Progenitor cell of endocrine pancreas (in vitro differentiated cells): Measurements from ENCODE around the gene REXO5. TPM values are rescaled to one million over a fixed set of nuclear protein-coding genes. Genes with fewer than 3 reads are reported as not detected.

Source experiments
- DNase-seq: peaks from one replicate; pipeline ENCODE4 v3.0.0; 2021; ENCODE audit warnings: low spot score; ENCODE audit not compliant: unreplicated experiment
- H3K27ac Mint-ChIP-seq: 2 replicates; pipeline ENCODE4 v1.8.0; 2021; ENCODE audit warnings: mild to moderate bottlenecking, moderate library complexity, mixed read lengths
- H3K27me3 Mint-ChIP-seq: 2 replicates; pipeline ENCODE4 v1.8.0; 2021; ENCODE audit warnings: mixed read lengths
- H3K36me3 Mint-ChIP-seq: 2 replicates; pipeline ENCODE4 v1.8.0; 2022; ENCODE audit warnings: mixed read lengths; ENCODE audit not compliant: insufficient read depth
- H3K4me1 Mint-ChIP-seq: 2 replicates; pipeline ENCODE4 v1.8.0; 2021; ENCODE audit warnings: low read depth, mixed read lengths
- H3K4me3 Mint-ChIP-seq: 2 replicates; pipeline ENCODE4 v1.8.0; 2021; ENCODE audit warnings: low read depth, mild to moderate bottlenecking, moderate library complexity, mixed read lengths
- H3K9me3 Mint-ChIP-seq: 2 replicates; pipeline ENCODE4 v1.8.0; 2021; ENCODE audit warnings: low read depth, mixed read lengths
- CTCF ChIP-seq: fragments of 200-600 bp; sonication (generic); IDR thresholded peaks from one replicate; pipeline ENCODE4 v1.5.0; 2021; ENCODE audit warnings: antibody characterized with exemption, mild to moderate bottlenecking; ENCODE audit not compliant: unreplicated experiment
- total RNA-seq: library from RNA; stranded (reverse); gene quantifications from 2 replicates; pipeline ENCODE4 v1.2.1, GENCODE V29; 2021

Gene REXO5
- total RNA-seq, 1 donor from 2014 or later = 8.0 TPM

- Mint-ChIP-seq H3K36me3 (peaks cover 13% of the 10 kb centered on the region), H3K4me1 (no peaks in the 10 kb centered on the region), H3K27me3 (no peaks in the 10 kb centered on the region), H3K27ac (no peak overlapping the region), H3K4me3 (no peak overlapping the region), H3K9me3 (no peaks in the 10 kb centered on the region)
- DNase-seq = no peak
- TF ChIP-seq CTCF = no peak
These were observed 47.8 kb downstream of the REXO5 start for GRCh38 chr16:20853981-20854620.

GRCh38 chr16:20854963-20855362, 48.6 kb downstream of the REXO5 start:
- Mint-ChIP-seq H3K9me3 (no peaks in the 10 kb centered on the region), H3K4me1 (no peaks in the 10 kb centered on the region), H3K36me3 (peaks cover 19% of the 10 kb centered on the region), H3K4me3 (no peak overlapping the region), H3K27ac (no peak overlapping the region), H3K27me3 (no peaks in the 10 kb centered on the region)
- no peak for DNase-seq
- no peak for TF ChIP-seq CTCF

GRCh38 chr16:20857281-20857680, 51.0 kb downstream of the REXO5 start:
- Mint-ChIP-seq H3K36me3 (peaks cover 22% of the 10 kb centered on the region), H3K4me1 (no peaks in the 10 kb centered on the region), H3K4me3 (no peak overlapping the region)

GRCh38 chr16:20859229-20859628, 52.9 kb downstream of the REXO5 start:
- H3K9me3 Mint-ChIP-seq = no peaks in the 10 kb centered on the region
- DNase-seq = no peak

More at GRCh38 chr16:20857281-20857680, 51.0 kb downstream of the REXO5 start:
- H3K27me3 Mint-ChIP-seq = no peaks in the 10 kb centered on the region
- H3K9me3 Mint-ChIP-seq = no peaks in the 10 kb centered on the region
- H3K27ac Mint-ChIP-seq = no peak overlapping the region
- no peak for DNase-seq
- TF ChIP-seq CTCF = no peak

GRCh38 chr16:20859699-20860098, 53.4 kb downstream of the REXO5 start:
- Mint-ChIP-seq H3K36me3 (peaks cover 25% of the 10 kb centered on the region), H3K27me3 (no peaks in the 10 kb centered on the region), H3K4me3 (no peak overlapping the region), H3K4me1 (no peaks in the 10 kb centered on the region), H3K27ac (no peak overlapping the region), H3K9me3 (peaks cover 2% of the 10 kb centered on the region)
- no peak for DNase-seq
- TF ChIP-seq CTCF = no peak

More at GRCh38 chr16:20859229-20859628, 52.9 kb downstream of the REXO5 start:
- no peak overlapping the region for H3K4me3 Mint-ChIP-seq
- no peaks in the 10 kb centered on the region for H3K4me1 Mint-ChIP-seq
- peaks cover 23% of the 10 kb centered on the region for H3K36me3 Mint-ChIP-seq
- no peaks in the 10 kb centered on the region for H3K27me3 Mint-ChIP-seq
- H3K27ac Mint-ChIP-seq = no peak overlapping the region
- no peak for TF ChIP-seq CTCF
